HG03520 (cell line): ENCODE data around the gene CPLX1.

ENCODE experiments used
- ATAC-seq: cut with Tn5 transposase; IDR thresholded peaks from one replicate; pipeline ENCODE4 v1.9.1; 2021; ENCODE audit warnings: mild to moderate bottlenecking, moderate library complexity; ENCODE audit not compliant: unreplicated experiment

CPLX1 gene

DNA sequence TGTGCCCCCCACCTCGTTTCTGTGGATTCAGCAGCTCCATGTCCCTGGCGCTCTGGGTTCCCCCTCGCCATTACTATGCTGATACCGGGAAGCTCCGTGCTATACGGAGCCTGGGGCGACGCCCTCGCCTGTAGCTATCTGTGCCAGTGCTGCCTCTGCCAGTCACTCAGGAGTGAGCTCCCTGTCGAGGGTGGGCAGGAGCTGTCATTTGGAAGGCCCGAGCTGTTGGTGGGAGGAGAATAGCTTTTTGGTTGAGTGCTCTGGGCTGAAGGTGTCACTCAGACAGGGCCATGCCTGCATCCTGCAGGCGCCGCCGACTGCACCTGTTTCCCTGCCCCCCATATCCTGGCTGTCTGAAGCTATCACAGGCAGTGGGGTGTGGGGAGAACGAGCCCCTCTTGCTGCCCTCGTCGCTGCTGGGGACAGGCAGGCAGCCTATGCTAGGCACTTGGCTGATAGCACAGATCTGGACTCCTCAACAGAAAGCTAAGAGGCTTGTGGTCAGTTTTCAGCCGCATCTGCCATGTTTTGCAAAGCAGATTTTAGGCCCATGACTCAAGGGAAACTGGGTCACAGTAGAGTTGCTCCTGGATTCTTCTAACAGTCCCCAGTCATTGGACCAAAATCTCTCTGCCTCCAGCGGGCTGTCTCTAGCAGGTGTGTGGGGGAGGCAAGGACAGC is 31.8 kb downstream of the CPLX1 start:
- no peak for ATAC-seq

DNA sequence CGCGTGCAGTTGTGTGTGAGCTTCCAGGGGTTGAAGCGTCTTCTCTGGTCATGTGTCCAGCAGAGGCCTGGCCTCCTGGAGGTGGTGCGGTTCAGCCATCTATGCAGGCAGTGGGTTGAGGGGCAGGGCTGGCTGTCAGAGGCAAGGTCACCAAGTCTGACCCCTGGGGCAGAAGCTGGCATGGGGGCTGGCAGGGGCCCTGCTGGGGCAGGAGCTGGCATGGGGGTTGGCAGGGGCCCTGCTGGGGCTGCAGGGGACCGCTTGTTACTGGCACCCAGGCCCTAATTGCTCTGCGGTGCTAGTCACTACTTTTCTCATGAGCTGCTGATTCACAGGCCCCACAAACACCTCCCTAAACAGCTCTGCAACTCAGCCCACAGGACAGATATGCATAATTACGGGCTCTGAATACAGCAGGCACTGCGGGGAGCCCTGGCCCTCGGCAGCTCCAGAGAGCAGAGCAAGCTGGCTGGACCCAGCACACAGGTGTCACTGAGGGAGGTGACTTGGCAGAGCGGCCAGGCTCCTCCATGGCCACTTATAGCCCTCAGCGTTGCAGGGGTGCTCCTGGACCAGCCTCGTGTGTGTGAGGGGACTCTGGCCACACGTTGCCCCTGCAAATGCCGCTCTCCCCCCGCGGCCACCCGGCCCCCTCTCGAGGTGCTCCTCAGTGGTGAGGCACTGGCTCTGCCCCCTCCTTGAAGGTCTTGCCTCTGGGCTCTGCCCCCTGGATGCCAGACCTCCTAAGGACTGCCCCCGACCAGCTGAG is 32.7 kb downstream of the CPLX1 start:
- no peak for ATAC-seq

DNA sequence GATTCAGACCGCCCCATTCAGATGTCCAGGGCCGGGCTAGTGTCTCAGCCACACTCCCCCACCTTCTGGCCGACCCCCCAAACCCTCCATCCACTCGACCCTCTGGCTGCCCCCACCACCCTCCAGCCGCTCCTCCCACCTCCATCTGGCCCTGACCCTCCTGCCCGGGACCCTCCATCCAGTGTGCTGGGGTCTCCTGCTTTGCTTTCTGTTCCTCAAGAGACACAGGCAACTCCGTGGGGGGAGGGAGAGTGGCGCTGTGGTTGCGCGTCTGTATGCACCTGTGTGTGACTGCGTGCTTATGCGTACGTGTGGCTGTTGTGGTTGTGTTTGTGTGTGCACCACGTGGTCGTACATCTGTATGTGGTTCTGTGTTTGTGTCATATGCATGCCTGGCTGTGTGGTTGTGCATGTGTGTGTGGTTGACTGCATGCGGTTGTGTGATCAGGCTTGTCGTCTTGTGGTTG is 33.3 kb downstream of the CPLX1 start:
- no peak for ATAC-seq

DNA sequence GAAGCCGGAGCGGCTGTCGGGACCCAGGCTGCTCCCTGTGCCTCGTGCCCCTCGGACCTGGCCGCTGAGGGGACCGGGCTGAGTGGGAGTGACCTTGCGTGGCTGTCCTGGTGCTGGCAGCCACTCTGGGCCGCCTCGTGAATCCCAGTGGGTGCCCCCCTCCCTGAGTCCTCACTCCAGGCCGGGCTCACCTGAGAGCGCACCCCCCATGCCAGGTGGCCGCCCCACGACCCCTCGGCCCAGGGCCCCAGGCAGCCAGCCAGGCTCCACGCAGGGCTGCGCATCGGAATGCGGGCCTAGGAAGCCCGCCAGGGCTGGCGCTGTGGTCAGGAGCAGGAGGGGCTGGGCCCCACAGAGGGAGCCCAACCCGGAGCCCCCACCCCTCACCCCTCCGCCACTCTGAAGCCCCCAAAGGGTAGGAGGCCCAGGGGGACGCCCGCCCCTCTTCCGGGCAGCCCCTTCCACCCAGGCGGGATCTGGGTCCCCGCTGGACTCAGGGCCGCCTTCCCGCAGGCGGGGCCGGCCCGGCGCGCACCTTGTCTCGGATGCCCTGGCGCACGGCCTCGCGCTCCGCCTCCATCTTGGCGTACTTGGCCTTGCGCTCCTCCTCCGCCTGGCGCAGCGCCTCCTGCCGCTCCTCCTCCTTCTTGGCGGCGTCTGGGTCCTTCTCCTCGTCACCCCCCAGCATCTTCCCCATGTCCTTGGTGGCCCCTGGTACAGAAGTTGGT is 33.9 kb downstream of the CPLX1 start:
- ATAC-seq: no peak

DNA sequence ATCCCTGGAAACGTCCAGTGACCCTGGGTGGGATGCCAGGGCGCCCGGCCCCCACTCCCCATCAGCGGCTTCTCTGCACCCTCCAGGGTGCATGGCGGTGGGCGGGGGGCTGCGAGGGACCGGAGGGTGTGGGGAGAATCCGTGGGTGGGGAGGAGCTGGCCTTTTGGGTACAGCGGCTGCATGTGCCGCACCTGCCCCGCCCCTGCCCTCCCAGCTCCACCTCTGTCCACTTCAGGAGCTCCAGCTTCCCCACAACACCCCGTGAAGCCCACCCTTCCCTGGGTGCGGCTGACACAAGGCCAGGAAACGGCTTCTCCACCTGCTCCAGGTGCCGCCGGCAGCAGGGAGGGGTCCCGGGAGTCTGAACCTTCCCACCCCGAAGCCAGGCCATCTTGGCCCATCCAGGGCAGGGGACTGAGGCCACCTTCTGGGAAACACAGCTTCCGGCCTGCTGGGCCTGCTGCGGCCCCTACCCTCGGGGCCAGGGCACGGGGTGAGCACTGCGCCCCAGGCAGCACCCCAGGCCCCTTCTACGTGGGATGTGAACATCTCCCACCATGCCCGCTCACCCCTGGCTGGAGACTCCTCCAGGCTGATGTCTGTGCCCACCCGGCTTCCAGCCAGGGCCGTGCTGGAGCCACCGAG is 34.6 kb downstream of the CPLX1 start:
- ATAC-seq: no peak

DNA sequence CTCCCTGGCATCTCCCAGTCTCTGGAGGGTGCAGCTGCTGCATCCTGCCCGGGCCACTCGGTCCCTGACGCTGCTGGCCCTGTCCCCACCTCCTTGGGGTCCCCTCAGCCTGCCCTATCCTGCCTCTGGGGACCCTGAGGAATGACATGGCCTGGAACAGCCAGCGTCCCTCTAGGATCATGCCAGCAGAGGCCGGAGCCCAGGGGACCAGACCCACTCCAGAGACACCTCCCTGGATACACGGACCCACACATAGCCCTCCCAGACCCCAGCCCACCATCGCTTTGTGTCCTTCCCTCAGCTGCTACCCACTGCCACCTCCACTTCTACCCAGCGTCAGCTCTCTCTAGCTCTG is 35.5 kb downstream of the CPLX1 start:
- no peak for ATAC-seq

DNA sequence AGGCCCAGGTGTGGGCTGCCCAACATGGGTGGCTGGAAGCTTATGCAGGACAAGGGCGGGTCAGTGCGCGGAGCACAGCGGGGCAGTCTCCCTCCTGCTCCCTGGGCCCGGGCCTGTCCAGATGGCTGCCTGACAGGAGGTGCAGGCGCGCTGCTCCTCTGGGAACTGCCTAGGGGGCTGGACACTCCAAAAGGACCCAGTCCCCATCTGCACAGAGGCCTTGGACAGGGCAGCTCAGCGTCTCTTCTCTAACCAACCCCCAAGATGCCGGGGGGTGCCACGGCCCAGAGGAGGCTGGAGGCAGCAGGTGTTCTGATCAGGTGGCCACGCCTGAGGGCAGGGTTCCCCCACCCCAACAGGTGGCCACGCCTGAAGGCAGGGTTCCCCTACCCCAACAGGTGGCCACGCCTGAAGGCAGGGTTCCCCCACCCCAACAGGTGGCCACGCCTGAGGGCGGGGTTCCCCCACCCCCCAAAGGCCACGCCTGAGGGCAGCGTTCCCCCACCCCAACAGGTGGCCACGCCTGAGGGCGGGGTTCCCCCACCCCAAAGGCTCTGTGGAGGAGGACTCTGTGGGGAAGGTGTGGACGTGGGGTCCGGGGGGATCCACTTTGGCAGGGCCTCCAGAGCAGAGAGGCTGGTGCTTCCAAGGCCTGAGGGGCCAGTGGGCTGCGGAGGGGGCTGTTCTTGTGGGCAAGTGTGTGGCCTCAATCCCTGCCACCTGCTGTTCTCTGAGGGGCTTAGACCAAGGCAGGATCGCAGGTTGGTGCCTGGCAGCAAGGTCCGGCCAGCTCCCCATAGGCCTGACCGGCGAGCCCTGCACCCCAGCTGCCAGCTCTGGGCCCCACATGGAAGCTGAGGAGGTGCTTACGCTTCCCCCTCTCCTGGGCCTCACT is 36.1 kb downstream of the CPLX1 start:
- ATAC-seq: no peak

DNA sequence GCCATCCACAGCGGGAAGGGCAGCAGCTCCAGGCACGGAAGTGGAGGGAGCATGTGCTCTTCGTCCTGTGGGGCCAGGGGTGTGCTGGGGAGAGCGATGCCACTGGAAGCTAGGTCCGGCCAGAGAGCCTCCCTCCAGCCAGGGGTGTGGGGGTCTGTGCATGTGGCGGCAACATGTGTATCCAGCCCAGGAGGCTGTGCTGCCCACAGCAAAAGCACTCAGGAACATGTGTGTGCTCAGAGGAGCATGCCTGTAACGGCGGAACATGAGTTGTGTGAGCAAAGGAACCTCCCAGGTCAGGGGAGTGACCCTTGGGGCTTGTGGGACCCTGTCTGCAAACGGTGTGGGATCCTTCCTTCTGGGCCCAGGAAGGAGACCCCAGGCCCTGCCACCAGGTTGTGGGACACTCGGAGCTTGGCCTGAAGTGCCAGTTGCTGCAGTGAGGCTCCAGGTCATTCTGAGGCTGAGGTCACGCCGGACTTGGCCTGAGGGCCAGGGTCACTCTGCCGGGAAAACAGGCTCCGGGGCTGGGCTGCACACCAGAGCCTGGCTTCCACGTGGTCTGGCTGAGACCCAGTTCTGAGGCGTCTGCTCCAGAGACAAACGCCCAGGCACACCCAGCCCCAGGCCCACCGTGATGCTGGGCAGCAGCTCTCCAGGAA is 37.2 kb downstream of the CPLX1 start:
- no peak for ATAC-seq

DNA sequence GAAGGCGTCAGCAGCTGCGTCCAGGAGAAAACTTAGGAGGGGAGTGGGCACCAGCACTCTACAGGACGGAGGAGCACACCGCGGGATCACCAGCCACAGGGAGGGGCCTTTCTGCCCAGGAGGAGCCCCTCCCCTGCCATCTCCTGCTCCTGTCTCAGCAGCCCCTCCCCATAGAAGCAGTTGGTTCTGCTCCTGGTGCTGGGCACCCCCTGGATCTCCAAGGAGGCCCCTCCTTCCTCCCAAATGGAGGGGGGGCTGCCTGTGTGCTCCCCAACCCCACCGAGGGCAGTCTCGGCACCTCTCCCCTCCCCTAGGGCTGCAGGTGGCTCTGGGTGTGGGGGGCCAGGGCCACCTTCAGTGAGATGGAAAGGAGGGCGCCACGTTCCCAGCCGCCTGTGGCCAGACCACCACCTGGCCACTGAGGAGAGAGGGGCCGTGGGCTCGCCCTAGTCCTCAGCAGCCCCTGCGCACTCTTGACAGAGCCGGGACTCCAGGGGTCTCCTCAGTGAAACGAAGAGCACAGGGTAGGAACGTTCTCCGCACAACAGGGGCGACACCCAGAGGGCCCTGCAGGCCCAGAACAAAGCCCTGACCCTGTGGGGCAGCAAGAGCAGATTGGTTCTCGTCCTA is 37.8 kb downstream of the CPLX1 start:
- no peak for ATAC-seq

DNA sequence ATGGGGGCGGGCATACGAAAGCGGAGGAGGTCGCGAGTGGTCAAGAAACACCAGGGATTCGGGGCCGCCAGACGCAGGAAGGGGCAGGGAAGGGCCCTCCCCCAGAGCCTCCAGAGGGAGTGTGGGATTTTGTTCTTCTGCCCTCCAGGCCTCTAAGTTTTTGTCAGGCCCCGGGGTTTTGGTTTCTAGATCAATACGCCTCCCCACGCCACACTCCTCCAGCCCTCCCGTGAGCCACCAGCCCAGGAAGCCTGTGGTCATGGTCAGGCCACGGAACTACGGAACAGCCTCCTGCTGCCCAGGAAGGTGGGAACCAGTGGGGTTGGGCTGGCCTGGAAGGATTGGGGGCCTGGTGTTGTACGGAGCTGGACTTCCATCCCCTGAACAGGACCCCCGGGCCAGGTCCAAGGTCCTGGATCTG is 38.4 kb downstream of the CPLX1 start:
- ATAC-seq: no peak

DNA sequence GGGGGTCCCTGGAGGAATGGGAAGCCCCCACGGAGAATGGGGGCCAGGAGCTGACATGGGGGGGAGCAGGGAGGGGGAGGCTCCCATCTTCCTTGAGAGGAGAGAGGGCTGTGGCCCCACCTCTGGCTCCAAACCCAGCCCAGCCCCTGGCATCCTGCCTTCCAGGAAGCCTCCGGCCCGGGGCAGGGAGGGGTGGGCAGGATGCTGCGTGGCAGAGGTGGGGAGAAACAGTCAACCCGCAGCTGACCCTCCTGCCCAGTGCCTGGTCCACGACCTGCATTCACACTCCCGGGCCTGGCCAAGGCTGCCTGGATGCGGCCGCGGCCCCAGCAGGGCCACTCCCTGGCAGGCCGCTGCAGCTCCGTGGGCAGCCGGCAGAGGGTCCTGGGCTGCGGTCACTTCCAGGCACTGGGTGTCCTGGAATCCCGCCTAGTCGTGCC is 39.0 kb downstream of the CPLX1 start:
- ATAC-seq: no peak

DNA sequence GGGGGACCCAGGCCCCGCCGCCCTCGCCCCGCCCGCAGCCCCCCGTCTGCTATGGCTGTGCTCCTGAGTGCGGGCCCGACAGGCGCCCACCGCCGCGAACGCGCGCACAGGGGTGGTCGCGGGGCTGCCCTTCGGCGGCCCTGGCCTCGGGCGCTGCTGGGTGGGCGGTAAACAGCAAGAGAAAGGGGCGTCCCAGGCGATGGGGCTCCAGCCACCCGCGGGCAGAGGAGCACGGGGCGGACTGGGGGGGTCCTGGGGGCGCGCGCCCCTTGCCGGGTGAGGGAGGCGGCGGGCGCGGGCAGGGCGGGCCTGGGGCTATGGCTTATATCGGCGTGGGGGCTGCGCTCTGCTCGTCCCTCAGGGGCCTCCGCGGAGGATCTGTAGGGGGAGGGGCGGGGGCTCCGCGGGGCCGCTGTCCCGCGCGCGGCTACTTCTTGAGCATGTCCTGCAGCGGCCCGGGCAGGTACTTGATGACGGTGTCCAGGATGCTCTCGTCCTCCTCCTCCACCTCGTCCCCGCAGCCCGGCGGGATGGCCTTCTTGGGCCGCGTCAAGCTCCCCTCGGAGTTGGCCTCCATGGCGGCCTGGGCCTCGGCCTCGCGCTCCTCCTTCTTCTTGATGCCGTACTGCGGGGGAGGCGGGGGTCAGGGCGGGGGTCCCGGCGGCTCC is 39.7 kb downstream of the CPLX1 start:
- no peak for ATAC-seq

DNA sequence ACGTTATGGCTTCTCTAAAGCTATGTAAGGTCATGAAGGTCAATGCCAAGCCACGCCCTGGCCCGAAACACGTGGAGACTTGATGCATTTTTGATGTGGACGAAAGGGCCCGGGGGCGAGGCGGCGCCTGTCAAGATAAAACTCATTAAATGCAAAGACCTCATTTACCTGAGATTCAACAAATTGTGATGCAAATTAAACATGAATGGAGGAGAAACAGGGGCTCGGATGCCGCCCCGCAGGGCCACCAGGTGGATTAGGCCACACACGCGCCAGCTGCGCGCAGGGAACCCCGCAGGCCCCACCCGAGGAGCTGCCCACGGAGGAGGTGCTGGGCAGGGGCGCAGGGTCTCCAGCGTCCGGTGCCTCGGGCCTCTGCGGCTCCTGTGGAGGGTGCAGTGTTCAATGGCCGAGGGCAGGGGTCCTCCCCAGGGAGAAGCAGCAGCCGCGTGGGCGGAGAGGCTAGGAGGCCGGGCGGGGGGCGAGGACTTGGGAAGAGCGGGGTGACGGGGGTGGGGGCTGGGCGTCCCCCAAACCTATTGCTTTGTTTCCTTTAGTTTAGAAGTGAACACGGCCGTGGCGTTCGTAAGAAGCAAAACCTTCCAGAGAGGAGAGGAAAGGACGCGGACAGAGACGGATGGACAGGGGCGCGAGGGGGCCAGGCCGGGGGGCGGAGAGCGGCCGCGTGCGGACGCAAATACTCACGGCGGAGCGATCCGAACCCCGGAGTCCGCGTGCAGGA is 40.4 kb downstream of the CPLX1 start:
- ATAC-seq: no peak

DNA sequence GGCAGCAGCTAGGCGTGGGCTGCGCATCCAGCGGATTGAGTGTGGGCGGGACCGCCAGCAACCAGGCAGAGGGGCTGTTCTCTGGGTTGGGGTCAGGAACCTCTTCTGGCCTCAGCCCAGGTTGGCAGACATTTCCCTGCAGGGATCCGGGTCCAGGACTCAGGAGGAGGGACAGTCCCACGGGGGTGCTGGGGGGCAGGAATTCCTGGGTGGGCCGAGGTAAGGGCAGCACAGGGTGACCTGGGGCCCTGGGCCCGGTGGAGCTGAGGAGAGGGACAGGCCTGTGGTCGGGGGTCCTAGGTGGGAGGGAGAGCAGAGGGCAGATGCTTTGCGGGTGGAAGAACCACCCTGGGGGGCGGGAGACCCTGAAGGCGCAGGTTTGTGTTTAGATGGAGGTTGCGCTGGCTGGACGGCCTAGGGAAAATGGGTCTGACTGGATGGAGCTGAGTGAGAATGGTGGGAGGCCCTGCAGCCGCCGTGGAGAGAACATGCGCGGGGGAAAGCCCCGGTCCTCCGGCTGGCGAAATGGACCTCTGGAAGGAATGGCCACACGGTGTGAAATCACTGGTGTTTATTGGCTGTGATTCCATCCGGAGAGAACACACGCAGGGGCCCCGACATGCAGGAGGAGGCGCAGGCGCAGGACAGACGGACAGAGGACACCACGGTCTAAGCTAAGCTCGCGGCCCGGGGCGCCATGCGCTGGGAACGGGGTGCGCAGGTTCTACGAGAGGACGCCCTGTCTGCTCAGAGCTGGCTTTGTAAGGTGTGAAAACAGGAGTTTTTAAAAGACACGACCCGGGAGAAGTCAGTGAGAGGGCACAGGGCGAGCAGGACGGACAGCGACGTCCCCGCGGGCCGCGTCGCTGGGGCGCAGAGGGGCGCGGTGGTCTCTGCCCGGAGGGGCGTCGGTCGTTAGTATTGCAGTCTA is 41.3 kb downstream of the CPLX1 start:
- ATAC-seq: no peak

DNA sequence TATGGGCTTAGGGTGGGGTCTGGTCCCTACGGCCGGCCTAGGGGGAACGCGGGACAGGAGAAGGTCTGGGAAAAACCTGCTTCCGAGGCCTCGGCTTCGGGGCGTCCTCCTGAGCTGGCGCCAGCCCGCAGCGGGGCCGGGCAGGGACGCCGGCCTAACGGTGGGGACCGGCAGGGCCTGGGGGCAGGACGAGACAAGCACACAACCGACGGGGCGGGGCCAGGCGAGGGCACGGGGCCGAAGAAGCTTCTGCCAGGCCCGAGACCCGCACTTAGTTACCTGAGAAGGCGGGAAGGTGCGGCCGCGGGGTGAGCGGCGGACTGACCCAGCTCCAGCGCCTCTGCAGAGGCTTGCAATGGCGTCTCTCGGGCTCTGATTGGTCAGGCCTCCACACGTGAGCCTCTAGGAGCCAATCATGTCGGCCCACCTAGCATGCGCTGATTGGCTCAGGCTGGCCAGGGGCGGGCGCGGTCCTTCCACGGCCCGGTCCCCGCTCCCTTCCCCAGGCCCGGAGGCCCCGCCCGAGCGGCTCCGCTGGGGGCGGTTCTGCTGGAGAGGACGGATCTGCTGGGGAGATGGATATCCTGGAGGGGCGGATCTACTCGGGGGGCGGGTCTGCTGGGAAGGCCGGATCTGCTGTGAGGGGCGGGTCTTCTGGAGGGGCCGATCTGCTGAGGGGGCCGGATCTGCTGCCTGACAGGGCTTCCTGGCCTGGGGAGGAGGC is 44.3 kb downstream of the CPLX1 start:
- ATAC-seq: peak; percentile 94

DNA sequence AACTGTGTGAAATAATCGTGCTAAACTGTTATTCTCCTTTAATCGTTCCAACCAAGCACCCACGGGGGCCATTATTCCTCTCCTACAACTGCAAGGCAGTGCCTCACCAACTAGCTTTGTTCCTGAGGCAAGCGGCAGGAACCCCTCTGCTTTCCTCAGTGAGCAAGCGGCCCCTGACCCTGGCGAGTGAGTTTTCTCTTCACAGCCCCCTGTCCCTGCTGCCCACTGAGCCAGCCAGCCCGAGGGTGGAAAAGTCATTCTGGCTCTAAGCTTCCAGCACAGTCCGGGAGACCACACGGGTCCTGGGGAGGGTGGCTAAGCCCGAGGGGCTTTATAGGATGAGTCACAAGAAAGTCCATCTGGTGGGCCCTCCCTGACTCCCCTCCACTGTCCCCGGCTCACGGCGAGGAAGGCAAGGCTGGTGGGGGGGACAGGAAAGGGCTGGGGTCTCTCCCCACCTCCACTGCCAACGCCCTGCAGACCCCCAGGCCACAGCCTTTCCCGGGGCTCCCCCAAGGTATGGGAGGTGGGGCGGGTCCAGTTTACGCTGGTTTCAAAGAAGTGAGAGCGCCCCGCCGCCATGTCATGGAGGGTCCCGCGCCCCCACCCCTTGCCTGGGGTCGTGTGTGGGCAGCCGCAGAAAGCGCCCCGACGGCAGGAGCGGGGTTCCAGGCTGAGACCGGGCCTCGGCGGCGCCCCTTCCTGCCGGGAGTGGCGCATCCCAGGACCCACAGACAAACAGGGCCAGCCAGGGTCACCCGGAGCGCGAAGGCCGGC is 45.0 kb downstream of the CPLX1 start:
- ATAC-seq: no peak
